ENCODE results near the gene AP2B1.

The AP2B1 gene

DNA sequence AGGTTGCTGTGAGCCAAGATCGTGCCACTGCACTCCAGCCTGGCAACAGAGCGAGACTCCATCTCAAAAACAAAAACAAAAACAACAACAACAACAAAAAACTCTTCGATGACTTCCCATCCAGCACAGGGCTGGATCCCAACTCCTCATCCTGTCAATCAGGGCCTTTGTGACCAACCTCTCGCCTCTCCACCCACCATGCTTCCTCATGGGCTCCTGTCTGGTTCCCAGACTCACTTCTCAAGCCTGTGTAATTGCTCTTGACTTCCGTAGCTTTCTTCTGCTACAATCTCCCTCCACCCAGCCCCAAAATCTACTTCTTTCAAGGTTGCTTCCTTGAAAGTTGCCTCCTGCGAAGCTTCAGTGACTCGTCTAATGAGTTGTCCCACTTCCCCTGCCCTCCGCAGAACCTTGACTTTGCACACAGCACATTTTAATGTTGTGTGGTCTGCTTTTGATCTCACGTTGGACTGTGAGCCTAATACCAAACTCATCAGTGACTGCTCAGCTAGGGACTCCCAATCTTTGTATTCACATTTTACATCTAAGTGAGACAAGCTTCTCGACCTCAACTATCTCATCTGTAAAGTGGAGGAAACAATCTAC is 143.4 kb downstream of the AP2B1 start:
- no peak for DNase-seq (ENCODE audit: low read depth)

DNA sequence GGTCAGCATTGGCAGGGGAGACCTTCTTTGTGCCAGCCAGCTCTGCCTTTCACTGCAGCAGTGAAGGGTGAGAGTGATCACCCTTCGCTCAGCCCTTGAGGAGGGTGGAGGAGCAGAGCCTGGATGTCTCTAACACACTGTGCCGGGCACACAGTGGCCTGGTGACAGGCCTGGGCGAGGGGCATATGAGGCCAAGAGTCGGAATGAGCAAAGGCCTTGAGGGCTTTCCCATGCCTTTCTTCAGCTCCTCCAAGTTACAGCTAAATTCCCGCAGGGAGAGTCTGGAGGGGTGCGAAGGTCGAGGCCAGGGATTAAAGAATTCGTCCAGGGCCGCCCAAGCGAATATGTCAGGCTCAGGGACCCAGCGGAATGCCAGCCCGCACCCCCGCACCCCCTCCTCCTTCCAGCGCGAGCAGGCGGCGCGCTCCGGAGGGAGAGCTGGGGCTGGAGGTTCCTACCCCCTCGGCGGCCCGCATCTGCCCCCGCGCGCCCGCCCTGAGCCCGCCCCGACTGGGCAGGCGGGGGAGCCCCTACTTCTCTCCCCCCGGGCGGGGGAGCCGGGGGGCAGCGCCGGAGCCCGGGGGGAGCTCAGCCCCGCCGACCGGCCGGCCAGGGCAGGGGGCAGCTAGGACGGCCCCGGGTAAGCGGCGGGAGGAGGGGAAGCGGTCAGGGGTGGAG is 144.3 kb downstream of the AP2B1 start, which contains the start of gene RASL10B:
TSS of gene RASL10B (plus strand) at position 401 of the 678 bp plus-strand sequence. CDS start 3,546 bp downstream, outside the sequence.
- no peak for DNase-seq (ENCODE audit: low read depth)

DNA sequence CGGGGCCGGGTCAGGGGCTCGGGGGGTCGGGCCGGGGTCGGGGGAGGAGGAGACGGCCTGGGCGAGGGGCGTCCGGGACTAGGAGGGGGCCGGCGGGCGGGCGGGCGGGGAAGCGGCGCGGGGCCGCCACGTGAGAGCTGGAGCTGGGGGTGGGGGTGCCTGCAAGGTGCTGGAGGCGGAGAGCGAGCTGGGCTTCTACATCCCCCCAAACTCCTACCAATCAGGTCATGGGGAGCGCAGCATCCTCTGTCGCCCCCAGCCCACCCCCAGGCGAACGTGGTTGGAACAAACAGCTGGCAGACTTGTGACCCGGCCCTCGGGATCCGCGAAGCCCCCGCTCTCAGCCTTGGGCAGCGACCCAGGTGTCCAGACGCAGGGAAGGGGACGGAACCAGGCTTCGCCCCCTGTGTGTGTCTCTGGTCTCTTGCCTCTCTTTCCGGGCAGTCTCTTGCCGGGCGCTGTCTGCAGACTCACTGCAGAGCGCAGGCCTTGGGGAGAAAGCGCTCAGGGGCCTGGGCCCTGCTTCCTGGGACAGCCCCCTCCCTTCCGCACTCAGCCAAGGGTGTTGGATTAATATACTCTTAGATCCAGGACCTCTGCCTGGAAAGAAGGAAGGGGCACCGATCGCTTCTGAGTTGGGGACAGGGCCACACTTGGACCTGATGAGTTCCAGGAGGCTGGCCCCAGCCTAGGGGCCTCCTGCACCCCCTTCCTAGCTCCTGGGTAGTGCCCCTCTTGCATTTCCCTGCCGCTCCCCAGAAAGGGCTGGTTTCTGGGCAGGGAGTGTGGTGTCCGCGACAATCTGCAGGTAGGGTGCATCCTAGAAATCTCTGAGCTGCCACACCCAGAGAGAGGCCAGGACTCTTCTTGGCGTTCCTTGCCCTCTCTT is 145.0 kb downstream of the AP2B1 start:
- no peak for DNase-seq (ENCODE audit: low read depth)

DNA sequence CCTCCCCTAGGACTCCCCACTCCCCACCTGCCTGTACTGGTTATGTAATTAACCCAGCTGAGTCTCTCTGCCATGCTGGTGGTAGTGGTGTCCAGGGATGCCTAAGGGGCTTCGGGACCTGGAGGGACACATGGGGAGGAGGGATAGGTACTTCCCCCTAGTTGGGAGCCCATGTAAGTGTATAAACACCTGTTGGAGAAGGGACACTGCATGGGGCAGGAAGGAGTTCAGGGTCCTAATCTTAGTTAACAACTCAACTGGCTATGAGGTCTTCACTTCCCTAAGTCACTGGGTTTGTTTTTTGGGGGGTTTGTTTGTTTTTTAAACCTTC is 145.6 kb downstream of the AP2B1 start:
- DNase-seq (ENCODE audit: low read depth) = no peak

DNA sequence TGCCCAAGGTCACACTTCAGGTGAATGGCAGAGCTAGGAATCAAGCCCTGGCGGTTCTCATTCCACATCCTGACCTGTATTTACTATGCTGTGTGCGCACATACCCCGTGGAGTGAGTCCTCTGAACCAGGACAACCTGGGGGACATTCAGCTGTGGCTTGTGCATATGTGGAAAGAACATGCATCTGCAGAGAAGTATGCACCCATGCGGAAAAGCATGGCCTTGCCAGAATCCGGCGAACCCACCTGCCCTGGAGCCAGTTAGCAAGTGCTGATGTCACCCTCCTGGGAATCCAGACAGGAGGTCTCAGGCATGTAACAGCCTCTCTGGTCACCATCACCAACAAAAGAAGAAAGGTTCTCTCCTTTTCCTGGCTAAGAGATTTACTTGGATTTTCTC is 146.2 kb downstream of the AP2B1 start:
- DNase-seq (ENCODE audit: low read depth) = no peak

DNA sequence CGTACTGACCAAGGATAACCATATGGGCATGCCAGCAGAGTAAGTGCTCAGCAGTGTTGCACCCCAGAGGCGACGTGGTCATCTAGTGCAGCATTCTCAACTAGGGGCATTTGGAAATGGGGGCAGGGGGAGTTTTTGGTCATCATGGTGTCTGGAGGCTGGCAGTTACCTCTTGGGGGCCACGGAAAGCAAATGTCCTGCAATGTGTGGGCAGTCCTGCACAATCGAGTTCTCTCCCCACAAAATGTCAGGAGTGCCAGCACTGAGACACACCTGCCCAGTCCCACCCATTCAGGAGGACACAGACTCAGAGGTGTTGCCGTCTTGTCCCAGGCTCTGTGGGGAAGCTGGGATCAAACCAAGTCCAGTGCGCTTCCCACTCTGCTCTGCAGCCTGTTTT is 147.3 kb downstream of the AP2B1 start:
- DNase-seq (ENCODE audit: low read depth) = no peak

DNA sequence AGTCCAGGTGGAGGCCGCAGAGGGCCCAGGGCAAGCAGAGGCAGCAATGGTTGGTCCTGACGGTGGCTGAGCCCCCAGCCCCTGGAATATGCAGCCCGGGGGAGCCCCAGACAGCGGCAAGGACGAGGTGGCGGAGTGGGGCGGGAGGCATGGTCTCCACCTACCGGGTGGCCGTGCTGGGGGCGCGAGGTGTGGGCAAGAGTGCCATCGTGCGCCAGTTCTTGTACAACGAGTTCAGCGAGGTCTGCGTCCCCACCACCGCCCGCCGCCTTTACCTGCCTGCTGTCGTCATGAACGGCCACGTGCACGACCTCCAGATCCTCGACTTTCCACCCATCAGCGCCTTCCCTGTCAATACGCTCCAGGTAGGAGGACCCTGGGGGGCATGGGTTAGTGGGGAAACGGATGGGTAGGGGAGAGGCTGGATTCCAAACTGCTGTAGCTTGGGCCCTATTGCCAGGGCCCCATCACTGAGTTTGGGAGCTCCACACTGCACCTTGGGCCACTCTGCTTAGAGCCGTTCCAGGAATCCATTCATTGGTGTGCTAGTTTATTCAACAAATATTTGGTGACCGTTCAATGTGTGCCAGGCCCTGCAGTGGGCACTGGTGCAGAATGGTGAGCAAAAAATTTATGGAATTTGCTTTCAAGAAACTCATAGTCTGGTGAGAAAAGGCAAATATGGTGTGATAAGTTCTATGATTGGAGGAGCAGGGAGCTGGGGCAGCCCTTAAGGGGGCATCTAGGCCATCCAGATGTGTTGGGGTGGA is 148.1 kb downstream of the AP2B1 start:
- no peak for DNase-seq (ENCODE audit: low read depth)

DNA sequence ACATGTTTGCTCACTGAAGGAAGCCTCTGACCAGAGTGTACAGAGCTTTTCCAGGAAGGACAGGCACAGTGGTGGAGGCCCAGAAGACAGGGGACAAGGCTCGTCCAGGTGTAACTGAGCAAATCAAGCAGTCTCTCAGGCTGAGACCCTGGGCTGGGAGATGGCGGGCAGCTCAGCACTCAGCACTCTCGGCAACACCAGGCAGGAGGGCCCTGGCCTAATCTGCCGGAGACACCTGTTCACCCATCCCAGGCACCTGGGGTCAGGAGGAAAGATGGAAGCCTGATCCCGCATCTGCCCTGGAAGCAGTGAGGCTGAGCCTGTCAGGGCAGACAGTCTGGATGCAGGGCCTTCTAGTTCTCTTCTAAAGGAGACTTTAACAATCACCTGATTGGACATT is 149.1 kb downstream of the AP2B1 start:
- no peak for DNase-seq (ENCODE audit: low read depth)

DNA sequence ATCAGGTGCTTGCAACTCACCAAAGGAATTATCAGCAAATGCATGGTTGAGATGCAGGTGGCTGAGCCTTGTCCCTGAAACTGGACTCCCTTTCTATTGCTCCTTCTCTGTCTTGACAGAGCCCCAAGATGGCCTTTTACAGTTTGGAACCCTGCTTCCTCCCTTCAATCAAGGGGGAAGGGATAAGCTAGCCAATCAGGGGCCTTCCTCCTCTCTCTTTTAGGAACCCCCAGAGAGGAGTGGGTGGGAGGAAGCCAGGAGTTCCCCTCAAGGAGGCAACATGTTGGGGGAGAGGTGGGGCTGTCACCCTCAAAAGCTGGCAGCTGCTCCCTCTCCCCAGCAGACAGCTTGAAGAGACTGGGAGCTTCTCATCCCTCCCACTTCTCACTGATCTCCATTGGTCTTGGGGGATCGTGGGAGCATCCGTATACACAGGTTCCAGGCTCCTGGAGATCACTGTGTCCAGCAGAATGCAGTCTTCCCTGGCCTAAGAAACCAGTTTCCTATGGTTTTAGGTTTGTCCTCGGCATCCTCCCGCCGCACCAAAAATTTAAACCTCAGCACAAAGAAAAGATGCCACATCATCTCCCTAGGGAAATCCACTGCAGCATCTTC is 151.5 kb downstream of the AP2B1 start:
- DNase-seq (ENCODE audit: low read depth) = no peak

DNA sequence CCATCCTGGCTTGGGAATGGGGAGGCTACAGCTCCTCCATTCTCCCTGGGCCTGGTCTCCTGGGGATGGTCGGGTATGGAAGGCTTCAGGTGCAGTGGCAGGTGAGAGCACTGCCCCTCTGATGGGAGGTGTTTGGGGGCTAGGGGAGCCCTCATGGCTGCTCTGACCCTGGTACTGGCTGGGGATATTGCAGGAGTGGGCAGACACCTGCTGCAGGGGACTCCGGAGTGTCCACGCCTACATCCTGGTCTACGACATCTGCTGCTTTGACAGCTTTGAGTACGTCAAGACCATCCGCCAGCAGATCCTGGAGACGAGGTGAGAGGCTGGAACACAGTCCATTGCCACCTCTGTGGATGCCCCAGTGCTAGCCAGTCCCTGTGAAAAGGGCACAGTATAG is 153.1 kb downstream of the AP2B1 start:
- DNase-seq (ENCODE audit: low read depth) = no peak

DNA sequence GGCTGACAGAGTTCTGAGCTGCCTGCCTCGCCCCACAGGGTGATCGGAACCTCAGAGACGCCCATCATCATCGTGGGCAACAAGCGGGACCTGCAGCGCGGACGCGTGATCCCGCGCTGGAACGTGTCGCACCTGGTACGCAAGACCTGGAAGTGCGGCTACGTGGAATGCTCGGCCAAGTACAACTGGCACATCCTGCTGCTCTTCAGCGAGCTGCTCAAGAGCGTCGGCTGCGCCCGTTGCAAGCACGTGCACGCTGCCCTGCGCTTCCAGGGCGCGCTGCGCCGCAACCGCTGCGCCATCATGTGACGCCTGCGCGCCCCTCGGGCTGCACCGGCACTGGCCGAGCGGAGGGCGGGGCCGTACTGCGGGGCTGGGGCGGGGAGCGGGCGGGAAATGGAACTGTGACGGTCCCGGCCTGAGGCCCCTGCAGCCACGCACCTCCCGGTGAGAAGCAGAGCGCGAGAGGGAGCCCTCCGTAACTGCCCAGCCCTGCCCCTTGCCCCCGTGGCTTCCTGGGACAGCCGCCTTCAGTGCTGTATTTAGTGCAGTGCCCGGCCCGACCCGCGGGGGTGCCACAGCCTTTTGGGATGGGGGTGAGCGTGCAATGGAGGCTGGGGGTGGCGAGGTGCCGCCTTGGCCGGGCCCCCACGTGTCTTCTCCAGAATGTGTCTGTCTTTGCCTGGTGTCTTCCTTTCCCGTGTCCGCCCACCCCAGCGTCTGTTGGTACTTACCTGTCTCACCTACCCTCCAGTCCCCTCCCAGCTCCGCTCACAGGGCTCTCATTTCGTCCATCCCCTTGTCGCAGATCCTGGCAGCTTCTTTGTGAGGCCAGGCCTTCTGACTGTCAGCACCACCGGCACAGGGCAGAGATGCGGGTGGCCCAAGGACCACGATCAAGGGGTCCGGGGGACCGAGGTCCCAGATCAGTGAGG is 154.1 kb downstream of the AP2B1 start:
- no peak for DNase-seq (ENCODE audit: low read depth)

DNA sequence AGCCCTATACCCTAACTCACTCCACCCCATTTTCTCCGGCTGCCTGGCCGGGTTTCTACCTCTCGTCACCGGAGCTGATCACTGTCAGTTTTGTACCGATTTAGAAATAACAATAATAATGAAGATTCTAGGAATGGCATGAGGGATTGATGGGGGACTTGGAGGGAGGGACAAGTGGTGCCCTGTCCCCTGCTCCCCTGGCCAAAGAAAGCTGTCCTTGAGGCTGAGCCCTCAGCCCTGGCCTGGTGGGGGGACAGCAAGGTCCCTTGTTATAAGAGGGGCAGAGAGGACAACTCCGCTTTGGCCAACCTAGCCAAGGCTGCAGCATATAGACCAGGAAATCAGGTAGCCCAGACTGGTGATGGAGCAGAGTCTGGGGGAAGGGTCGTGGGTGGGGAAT is 155.4 kb downstream of the AP2B1 start:
- no peak for DNase-seq (ENCODE audit: low read depth)

DNA sequence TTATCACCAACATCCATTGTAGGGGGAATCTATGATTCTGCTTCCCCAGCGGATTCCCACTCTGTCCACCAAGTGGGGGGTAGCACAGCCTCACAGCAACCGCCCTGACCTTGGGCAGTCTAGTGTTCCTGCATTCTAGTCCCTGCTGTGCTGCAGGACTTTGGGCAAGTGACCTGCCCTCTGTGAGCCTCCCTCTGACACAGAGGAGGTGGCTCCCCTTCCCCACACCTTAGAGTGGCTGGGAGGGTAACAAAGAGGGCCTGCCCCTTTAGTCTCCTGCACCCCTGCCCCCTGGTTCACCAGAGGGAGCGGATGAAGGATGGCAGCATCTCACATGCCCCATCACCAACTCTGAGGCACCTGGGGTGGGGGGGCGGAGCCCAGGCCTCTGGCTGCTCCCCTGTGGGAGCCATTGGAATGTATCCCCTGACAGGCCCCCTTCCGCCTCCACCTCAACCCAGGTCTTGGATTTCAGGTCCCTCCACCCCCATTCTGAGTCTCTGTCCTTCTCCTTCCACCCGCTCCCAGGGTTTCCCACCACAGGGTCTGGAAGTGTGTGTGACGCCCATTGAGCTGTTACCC is 155.9 kb downstream of the AP2B1 start:
- no peak for DNase-seq (ENCODE audit: low read depth)

DNA sequence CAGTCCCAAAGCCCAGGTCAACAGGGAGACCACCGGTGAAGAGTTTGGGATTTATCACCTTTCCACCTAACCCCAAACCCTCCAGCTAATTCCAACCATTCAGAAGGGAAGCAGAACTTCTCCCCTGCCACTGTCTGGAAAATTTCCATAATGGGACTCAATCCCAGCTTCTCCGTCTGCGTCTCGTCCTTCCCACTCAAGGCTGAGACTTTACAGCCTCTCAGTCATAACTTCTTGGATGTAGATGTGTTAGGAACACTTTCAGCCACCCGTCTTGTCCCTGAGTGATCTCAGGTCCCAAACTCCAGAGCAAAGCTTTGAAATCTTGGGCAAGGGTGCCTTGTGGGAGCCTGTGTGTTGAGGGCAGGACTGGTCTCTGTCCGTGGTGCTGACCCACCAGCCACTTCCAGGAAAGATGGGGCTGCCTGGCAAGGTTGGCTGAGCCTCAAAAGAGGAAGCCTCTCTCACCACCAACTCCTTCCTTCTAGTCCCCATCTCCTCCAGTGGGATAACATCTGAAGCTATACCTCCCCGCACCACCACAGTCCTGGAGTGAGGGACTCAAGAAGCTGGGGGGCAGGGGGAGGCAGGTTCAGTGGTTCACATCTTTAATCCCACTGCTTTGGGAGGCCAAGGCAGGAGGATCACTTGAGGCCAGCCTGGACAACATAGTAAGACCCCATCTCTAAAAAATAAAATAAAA is 156.7 kb downstream of the AP2B1 start:
- DNase-seq (ENCODE audit: low read depth) = no peak

DNA sequence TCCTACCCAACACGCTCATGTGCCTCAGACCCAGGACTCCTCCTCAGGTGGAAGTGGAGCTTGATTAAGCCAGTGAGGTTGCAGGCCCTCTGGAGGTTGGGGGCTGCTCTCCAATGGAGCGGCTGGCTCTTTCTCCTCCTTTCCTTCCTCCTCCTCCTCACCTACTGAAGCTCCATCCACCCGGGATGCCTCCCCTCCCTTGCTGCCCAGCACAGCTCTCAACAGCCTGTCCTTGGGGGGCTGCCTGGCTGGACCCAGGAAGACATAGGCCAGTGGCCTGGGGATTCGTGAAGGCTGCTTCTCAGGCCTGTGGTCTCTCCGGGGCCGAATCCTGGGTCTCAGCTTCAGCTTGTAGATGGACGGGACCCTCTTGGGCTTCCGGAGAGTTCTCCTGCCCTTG is 157.7 kb downstream of the AP2B1 start:
- no peak for DNase-seq (ENCODE audit: low read depth)

DNA sequence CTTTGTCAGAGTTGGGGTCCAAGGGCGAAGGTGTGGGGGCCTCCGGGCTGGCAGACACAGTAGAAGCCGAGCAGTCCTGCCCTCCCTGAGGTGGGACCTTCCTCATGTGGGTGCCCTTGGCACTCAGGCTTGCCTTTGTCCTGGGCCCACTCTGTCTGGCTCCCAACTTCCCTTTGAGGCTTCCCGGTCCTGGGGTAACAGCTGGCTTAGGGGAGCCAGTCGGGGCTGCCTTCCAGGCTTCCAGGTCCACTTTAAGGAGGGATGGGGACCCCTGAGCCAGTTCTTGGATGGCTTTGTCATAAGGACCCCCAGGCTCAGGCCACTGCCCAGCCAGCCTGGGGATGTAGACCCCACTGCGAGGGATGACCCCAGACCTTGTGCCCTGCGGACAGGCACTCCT is 158.1 kb downstream of the AP2B1 start:
- DNase-seq (ENCODE audit: low read depth) = no peak

DNA sequence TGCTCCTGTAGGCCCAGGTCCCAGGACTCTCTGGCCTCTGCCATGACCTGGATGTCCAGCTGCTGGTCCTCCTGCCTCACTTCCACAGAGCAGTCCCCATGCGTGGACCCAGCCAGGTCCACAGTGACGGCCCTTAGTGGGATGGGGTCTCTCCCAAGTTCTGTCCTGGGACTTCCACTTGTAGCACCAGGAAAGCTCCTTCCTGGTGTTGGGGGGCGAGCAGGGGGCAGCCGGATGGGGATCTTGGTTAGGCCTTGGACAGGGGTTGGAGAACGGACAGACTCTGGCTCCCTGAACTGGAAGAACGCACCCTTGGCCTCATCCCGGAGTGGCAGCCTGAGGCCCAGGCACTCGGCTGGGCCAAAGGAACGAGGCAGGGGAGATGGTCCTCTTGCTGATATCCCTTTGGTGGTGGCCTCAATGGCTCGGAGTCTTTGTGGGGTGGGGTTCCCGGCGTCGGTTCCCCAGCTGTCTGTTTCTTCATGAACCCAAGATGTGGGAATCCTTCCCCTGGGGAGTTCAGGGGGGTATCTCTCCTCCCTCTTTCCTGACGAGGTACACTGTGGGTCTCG is 158.7 kb downstream of the AP2B1 start:
- DNase-seq (ENCODE audit: low read depth) = no peak

DNA sequence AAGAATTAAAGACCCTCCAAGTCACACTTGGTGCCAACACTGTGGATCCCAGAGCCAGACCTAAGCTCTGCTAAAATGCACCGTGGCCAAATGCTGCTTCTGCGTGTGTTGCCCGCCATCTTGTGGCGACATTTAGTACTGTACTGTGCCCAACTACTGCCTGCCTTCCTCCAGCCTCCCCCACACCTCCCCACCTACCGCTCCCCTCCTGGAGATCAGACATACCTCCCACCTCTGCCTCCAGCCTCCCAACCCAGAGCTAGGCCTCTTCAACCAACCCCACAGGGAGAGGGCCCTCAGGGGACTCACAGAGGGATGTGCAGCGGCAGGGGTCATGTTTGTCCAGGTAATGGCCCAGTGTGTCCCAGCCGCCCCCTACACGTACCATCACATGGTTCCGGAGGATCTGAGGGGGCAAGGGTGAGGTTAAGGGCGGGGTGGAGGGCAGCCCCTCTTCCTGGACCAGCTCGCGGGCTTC is 160.5 kb downstream of the AP2B1 start:
- peak; percentile 42 for DNase-seq (ENCODE audit: low read depth)

DNA sequence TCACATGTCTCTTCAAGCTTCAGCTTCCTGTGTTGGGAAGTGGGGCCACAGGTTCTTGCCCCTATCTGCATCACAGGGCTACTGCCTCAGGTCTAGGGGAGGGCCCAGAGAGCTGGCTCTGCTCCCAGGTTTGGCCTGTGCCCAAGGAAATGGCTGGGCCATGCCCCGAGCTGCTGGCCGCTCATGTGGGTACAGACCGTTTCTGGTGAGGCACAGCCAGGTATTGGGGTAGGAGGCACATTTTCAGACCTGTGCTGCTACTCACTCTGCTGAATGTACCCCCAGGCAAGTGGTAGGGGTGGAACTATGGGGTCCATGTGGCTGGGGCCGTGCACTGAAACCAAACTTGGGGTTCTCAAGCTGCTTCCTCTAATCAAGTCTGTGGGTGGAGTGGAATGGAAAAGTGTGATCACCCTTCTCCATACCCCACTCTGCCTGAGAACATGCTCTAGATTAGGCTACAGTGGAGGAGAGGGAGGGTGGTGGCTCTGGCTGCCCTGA is 161.3 kb downstream of the AP2B1 start:
- DNase-seq (ENCODE audit: low read depth) = no peak

All from GM04504 (cell line).